SK-N-SH (cell line): ENCODE results near the gene CHST11.

Source experiments
- CTCF ChIP-seq: fragments of 200-600 bp; sonication (generic); IDR thresholded peaks from 2 replicates; pipeline ENCODE4 v1.6.1; 2017; ENCODE audit warnings: antibody characterized with exemption, mild to moderate bottlenecking, moderate library complexity
- EP300 ChIP-seq, 2 experiments: IDR thresholded peaks; 2 replicates each; pipeline versions ENCODE4 v1.4.0 to v1.6.1; 2012; ENCODE audit warnings: borderline replicate concordance in 1 of 2, low read depth in 1 of 2, low read length in 1 of 2
- RAD21 ChIP-seq: IDR thresholded peaks from 2 replicates; pipeline ENCODE4 v1.6.1; 2012; ENCODE audit warnings: mild to moderate bottlenecking, low read length
- RFX5 ChIP-seq: IDR thresholded peaks from 2 replicates; pipeline ENCODE4 v1.6.1; 2012; ENCODE audit warnings: mild to moderate bottlenecking, improper control_type of control experiment, low read length
- YY1 ChIP-seq: IDR thresholded peaks from 2 replicates; pipeline ENCODE4 v1.4.0; 2012; ENCODE audit warnings: low read depth, mild to moderate bottlenecking
- TF ChIP-seq, protein P1 (sequence below): IDR thresholded peaks from 2 replicates; pipeline ENCODE4 v1.4.0; 2012; ENCODE audit warnings: low read depth

GRCh38 chr12:104526751-104527150 lies 70.0 kb downstream of the CHST11 start:
- no peak for TF ChIP-seq YY1
- no peak for TF ChIP-seq EP300 (IDR thresholded peaks at IDR 0.05; ENCODE audit: borderline replicate concordance in 1 of 2, low read depth in 1 of 2, low read length in 1 of 2)
- no peak for TF ChIP-seq RAD21
- no peak for TF ChIP-seq CTCF
- TF ChIP-seq RFX5 = no peak
- TF ChIP-seq, protein P1, sequence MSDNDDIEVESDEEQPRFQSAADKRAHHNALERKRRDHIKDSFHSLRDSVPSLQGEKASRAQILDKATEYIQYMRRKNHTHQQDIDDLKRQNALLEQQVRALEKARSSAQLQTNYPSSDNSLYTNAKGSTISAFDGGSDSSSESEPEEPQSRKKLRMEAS = no peak
